ENCODE data around the gene ARID3A. TPM values are rescaled to one million over a fixed set of nuclear protein-coding genes. Genes with fewer than 3 reads are reported as not detected.

ARID3A gene
- polyA plus RNA-seq, 6 donors from 2014 or later, result 0.13 to 1.1 (median 0.59) TPM

- Mint-ChIP-seq H3K4me3 (no peak overlapping the region), H3K27ac (no peak overlapping the region), H3K36me3 (peaks cover 4 to 8% of the 10 kb centered on the region in 2 donors), H3K27me3 (no peaks in the 10 kb centered on the region), H3K9me3 (peaks cover 0 to 2% (median 0%) of the 10 kb centered on the region in 7 donors), H3K4me1 (no peaks in the 10 kb centered on the region)
- ATAC-seq (ENCODE audit: low read depth in 2 of 2) (no peak), DNase-seq (no peak)
Measured at GRCh38 chr19:964116-964520, 38.3 kb downstream of the ARID3A start.

- Mint-ChIP-seq H3K27me3 (no peaks in the 10 kb centered on the region), H3K9me3 (peaks cover 0 to 2% (median 0%) of the 10 kb centered on the region in 7 donors), H3K27ac (peak overlapping the region in 1 of 6 donors; percentile 70), H3K36me3 (peaks cover 4 to 8% of the 10 kb centered on the region in 2 donors), H3K4me3 (no peak overlapping the region), H3K4me1 (no peaks in the 10 kb centered on the region)
- ATAC-seq (ENCODE audit: low read depth in 2 of 2) (no peak), DNase-seq (no peak)
Measured at GRCh38 chr19:964761-965694, 39.2 kb downstream of the ARID3A start.

- no peaks in the 10 kb centered on the region for H3K27me3 Mint-ChIP-seq
- DNase-seq (no peak), ATAC-seq (ENCODE audit: low read depth in 2 of 2) (no peak)
- H3K4me3 Mint-ChIP-seq, result peak overlapping the region in 1 of 8 donors; percentile 75
- peaks cover 0 to 10% (median 6%) of the 10 kb centered on the region in 7 donors for H3K9me3 Mint-ChIP-seq
- no peaks in the 10 kb centered on the region for H3K4me1 Mint-ChIP-seq
- peak overlapping the region in 1 of 6 donors; percentile 12 for H3K27ac Mint-ChIP-seq
- H3K36me3 Mint-ChIP-seq, result peaks cover 4 to 14% of the 10 kb centered on the region in 2 donors
Measured at GRCh38 chr19:966485-967088, 40.8 kb downstream of the ARID3A start.

- DNase-seq (no peak), ATAC-seq (ENCODE audit: low read depth in 2 of 2) (no peak)
- H3K4me1 Mint-ChIP-seq, result no peaks in the 10 kb centered on the region
- H3K9me3 Mint-ChIP-seq, result peaks cover 0 to 10% (median 6%) of the 10 kb centered on the region in 7 donors
- H3K4me3 Mint-ChIP-seq, result peak overlapping the region in 1 of 8 donors; percentile 26
- no peaks in the 10 kb centered on the region for H3K27me3 Mint-ChIP-seq
- H3K36me3 Mint-ChIP-seq, result peaks cover 0 to 7% of the 10 kb centered on the region in 2 donors
- peak overlapping the region in 4 of 6 donors; percentile 68 to 96 (median 86) for H3K27ac Mint-ChIP-seq
Measured at GRCh38 chr19:970695-971094, 44.9 kb downstream of the ARID3A start.

GRCh38 chr19:971795-972194 lies 46.0 kb downstream of the ARID3A start:
- ATAC-seq (ENCODE audit: low read depth in 2 of 2), result no peak
- peaks cover 0 to 7% of the 10 kb centered on the region in 2 donors for H3K36me3 Mint-ChIP-seq
- H3K27ac Mint-ChIP-seq, result no peak overlapping the region

GRCh38 chr19:972281-972680 lies 46.4 kb downstream of the ARID3A start:
- H3K4me1 Mint-ChIP-seq, result no peaks in the 10 kb centered on the region
- H3K9me3 Mint-ChIP-seq, result peaks cover 0 to 8% (median 6%) of the 10 kb centered on the region in 7 donors
- no peak overlapping the region for H3K4me3 Mint-ChIP-seq
- H3K36me3 Mint-ChIP-seq, result peaks cover 0 to 7% of the 10 kb centered on the region in 2 donors
- ATAC-seq (ENCODE audit: low read depth in 2 of 2), result no peak
- no peaks in the 10 kb centered on the region for H3K27me3 Mint-ChIP-seq
- H3K27ac Mint-ChIP-seq, result peak overlapping the region in 1 of 6 donors; percentile 83
- no peak for DNase-seq

More at GRCh38 chr19:971795-972194, 46.0 kb downstream of the ARID3A start:
- H3K9me3 Mint-ChIP-seq, result peaks cover 0 to 8% (median 6%) of the 10 kb centered on the region in 7 donors
- no peaks in the 10 kb centered on the region for H3K27me3 Mint-ChIP-seq
- DNase-seq, result no peak
- no peak overlapping the region for H3K4me3 Mint-ChIP-seq
- no peaks in the 10 kb centered on the region for H3K4me1 Mint-ChIP-seq

GRCh38 chr19:973726-974563 lies 48.1 kb downstream of the ARID3A start:
- no peaks in the 10 kb centered on the region for H3K27me3 Mint-ChIP-seq
- no peaks in the 10 kb centered on the region for H3K4me1 Mint-ChIP-seq
- no peak for DNase-seq
- peaks cover 0 to 7% of the 10 kb centered on the region in 2 donors for H3K36me3 Mint-ChIP-seq
- no peak overlapping the region for H3K27ac Mint-ChIP-seq
- ATAC-seq (ENCODE audit: low read depth in 2 of 2), result no peak
- H3K9me3 Mint-ChIP-seq, result peaks cover 0 to 8% (median 6%) of the 10 kb centered on the region in 7 donors
- no peak overlapping the region for H3K4me3 Mint-ChIP-seq

GRCh38 chr19:974564-975257 lies 48.9 kb downstream of the ARID3A start:
- Mint-ChIP-seq H3K4me3 (no peak overlapping the region), H3K9me3 (peaks cover 0 to 8% (median 6%) of the 10 kb centered on the region in 7 donors), H3K27ac (no peak overlapping the region), H3K4me1 (no peaks in the 10 kb centered on the region), H3K36me3 (peaks cover 0 to 7% of the 10 kb centered on the region in 2 donors), H3K27me3 (no peaks in the 10 kb centered on the region)
- no peak for DNase-seq
- no peak for ATAC-seq (ENCODE audit: low read depth in 2 of 2)

- ATAC-seq (ENCODE audit: low read depth in 2 of 2) (no peak), DNase-seq (no peak)
- H3K27me3 Mint-ChIP-seq, result no peaks in the 10 kb centered on the region
- no peaks in the 10 kb centered on the region for H3K36me3 Mint-ChIP-seq
- no peak overlapping the region for H3K27ac Mint-ChIP-seq
- H3K4me3 Mint-ChIP-seq, result no peak overlapping the region
- no peaks in the 10 kb centered on the region for H3K4me1 Mint-ChIP-seq
- H3K9me3 Mint-ChIP-seq, result no peaks in the 10 kb centered on the region
Measured at GRCh38 chr19:976476-976875, 50.6 kb downstream of the ARID3A start.

GRCh38 chr19:977058-977464 lies 51.2 kb downstream of the ARID3A start:
- H3K9me3 Mint-ChIP-seq, result no peaks in the 10 kb centered on the region
- ATAC-seq (ENCODE audit: low read depth in 2 of 2) (no peak), DNase-seq (no peak)
- no peaks in the 10 kb centered on the region for H3K27me3 Mint-ChIP-seq
- H3K4me1 Mint-ChIP-seq, result no peaks in the 10 kb centered on the region
- H3K36me3 Mint-ChIP-seq, result no peaks in the 10 kb centered on the region
- H3K27ac Mint-ChIP-seq, result no peak overlapping the region
- no peak overlapping the region for H3K4me3 Mint-ChIP-seq

- Mint-ChIP-seq H3K27me3 (no peaks in the 10 kb centered on the region), H3K4me3 (no peak overlapping the region), H3K36me3 (no peaks in the 10 kb centered on the region), H3K9me3 (no peaks in the 10 kb centered on the region), H3K27ac (no peak overlapping the region), H3K4me1 (peaks cover 2 to 8% (median 3%) of the 10 kb centered on the region in 3 donors)
- DNase-seq (no peak), ATAC-seq (ENCODE audit: low read depth in 2 of 2) (no peak)
Measured at GRCh38 chr19:979318-979741, 53.5 kb downstream of the ARID3A start.

GRCh38 chr19:980133-980998 lies 54.5 kb downstream of the ARID3A start:
- no peaks in the 10 kb centered on the region for H3K9me3 Mint-ChIP-seq
- peaks cover 9 to 18% (median 14%) of the 10 kb centered on the region in 3 donors for H3K4me1 Mint-ChIP-seq
- DNase-seq (no peak), ATAC-seq (ENCODE audit: low read depth in 2 of 2) (no peak)
- no peaks in the 10 kb centered on the region for H3K27me3 Mint-ChIP-seq
- H3K36me3 Mint-ChIP-seq, result no peaks in the 10 kb centered on the region
- no peak overlapping the region for H3K4me3 Mint-ChIP-seq
- no peak overlapping the region for H3K27ac Mint-ChIP-seq
